ENCODE data around the gene ARHGAP26.
"Not testable (repeated sequence)": the region's sequence is repeated elsewhere in the genome, so short reads cannot be mapped to it uniquely, and the experiment has no call there.

The ARHGAP26 gene

DNA sequence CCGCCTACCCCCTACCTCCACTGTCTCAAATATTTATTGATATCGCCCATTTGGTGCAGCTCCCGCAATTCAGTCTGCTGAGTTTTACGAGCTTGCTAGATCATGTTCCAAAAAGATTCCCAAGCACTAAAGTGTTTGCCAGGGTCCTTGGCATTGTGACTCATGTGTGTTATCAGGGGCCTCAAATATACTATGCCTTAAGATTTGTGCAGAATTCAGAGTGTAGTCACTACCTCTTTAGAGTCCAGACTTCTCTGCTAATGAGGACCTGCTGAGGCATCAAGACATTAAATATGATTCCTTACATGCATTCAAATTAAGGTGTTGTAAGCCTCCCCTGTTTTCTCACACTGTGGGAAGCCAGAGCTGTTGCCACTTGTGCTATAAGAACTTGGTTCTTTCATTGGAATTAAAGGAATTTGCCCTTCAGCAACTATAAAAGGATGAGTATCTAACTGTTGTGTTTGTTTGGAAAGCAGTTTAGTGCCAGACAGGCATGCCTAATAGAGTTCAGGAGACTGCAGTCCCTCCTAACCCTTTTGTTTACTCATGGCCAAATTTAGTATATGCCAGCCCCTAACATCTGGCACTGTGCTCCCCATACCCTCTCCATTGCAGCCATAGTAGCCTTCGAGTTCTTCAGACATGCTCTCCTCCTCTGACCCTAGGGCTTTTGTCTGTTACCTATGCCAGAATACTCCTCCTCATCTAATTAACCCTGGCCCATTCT is 316.9 kb downstream of the ARHGAP26 start:
- no peak overlapping the region for H3K4me3 ChIP-seq (ENCODE audit: low read depth, low read length)
- no peak for TF ChIP-seq CTCF (IDR thresholded peaks at IDR 0.05; ENCODE audit: insufficient read depth, low read depth, low read length, missing control alignments)
- no peak for DNase-seq (ENCODE audit: low read depth)

DNA sequence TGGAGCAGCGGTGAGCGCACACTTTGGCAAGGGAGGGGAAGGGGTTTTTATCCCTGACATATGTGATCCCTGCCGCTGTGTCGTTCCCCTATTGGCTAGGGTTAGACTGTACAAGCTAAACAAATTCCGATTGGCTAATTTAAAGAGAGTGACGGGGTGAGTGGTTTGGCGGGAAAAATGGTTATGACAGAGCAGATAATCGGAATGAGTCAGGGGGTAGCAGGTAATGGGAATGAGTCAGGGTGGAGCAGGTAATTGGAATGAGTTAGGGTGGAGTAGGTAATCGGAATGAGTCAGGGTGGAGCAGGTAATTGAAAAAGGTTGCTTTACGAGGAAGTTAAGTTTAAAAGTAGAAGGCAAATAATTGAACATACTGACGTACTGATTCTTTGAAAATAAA is 318.5 kb downstream of the ARHGAP26 start:
- H3K4me3 ChIP-seq (ENCODE audit: low read depth, low read length); DNase-seq (ENCODE audit: low read depth): not testable (repeated sequence)

DNA sequence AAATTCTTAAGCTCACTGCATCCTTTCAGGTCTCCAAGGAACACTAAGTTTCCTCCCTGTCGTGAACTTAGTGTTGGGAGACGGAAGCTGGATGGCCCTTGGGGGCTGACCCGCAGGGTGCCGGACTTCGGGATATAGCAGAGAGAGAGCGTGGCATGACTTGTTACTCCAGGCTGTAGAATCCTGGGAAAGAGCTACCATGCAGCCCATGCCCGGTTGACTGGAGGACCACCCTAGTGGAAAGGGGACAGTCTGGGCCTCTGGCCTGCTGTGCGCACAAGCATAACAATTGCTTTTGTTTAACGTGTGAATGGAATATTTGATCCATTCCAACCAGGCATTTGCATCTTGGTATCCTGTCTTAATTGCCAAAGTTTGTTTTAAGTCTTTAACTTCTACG is 319.9 kb downstream of the ARHGAP26 start:
- not testable (repeated sequence) for H3K4me3 ChIP-seq (ENCODE audit: low read depth, low read length); DNase-seq (ENCODE audit: low read depth)

GRCh38 chr5:143092711-143093451 is 322.7 kb downstream of the ARHGAP26 start:
- not testable (repeated sequence) for H3K4me3 ChIP-seq (ENCODE audit: low read depth, low read length); DNase-seq (ENCODE audit: low read depth)

- no peak for DNase-seq (ENCODE audit: low read depth)
- TF ChIP-seq CTCF (IDR thresholded peaks at IDR 0.05; ENCODE audit: insufficient read depth, low read depth, low read length, missing control alignments) = no peak
- no peak overlapping the region for H3K4me3 ChIP-seq (ENCODE audit: low read depth, low read length)
These were observed 323.4 kb downstream of the ARHGAP26 start for GRCh38 chr5:143093452-143094086.

- H3K4me3 ChIP-seq (ENCODE audit: low read depth, low read length) = no peak overlapping the region
- TF ChIP-seq CTCF (IDR thresholded peaks at IDR 0.05; ENCODE audit: insufficient read depth, low read depth, low read length, missing control alignments) = no peak
These were observed 323.9 kb downstream of the ARHGAP26 start for GRCh38 chr5:143094087-143094521.

GRCh38 chr5:143094608-143095007 is 324.4 kb downstream of the ARHGAP26 start:
- not testable (repeated sequence) for DNase-seq (ENCODE audit: low read depth); H3K4me3 ChIP-seq (ENCODE audit: low read depth, low read length)

More at GRCh38 chr5:143094087-143094521, 323.9 kb downstream of the ARHGAP26 start:
- no peak for DNase-seq (ENCODE audit: low read depth)

- no peak overlapping the region for H3K4me3 ChIP-seq (ENCODE audit: low read depth, low read length)
- no peak for TF ChIP-seq CTCF (IDR thresholded peaks at IDR 0.05; ENCODE audit: insufficient read depth, low read depth, low read length, missing control alignments)
- peak; percentile 70 for DNase-seq (ENCODE audit: low read depth)
These were observed 330.9 kb downstream of the ARHGAP26 start for GRCh38 chr5:143101121-143101520.
